ENCODE data around the gene JAKMIP1.
"Not testable (repeated sequence)": the region's sequence is repeated elsewhere in the genome, so short reads cannot be mapped to it uniquely, and the experiment has no call there.

The JAKMIP1 gene

DNA sequence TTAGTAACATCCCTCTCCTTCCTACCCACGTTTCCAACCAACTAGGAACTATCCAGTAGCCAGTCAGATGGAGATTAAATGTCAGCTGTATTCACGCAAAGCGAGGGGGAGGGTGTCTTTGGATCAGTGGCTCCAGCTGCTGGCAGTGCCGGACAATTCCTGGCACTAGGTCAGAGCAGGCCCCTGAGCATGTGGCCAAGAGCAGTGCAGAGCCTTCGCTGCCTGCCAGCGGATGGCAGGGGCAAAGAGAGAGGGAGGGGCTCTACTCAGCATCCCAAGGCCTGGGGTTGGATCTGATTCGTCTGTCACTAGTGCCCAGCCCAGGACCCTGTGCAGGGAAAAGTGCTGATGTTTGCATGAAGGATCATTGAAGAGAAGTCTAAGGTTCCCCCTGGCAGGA, 28.7 kb upstream of the JAKMIP1 start:
- DNase-seq (ENCODE audit: low read depth), result no peak

DNA sequence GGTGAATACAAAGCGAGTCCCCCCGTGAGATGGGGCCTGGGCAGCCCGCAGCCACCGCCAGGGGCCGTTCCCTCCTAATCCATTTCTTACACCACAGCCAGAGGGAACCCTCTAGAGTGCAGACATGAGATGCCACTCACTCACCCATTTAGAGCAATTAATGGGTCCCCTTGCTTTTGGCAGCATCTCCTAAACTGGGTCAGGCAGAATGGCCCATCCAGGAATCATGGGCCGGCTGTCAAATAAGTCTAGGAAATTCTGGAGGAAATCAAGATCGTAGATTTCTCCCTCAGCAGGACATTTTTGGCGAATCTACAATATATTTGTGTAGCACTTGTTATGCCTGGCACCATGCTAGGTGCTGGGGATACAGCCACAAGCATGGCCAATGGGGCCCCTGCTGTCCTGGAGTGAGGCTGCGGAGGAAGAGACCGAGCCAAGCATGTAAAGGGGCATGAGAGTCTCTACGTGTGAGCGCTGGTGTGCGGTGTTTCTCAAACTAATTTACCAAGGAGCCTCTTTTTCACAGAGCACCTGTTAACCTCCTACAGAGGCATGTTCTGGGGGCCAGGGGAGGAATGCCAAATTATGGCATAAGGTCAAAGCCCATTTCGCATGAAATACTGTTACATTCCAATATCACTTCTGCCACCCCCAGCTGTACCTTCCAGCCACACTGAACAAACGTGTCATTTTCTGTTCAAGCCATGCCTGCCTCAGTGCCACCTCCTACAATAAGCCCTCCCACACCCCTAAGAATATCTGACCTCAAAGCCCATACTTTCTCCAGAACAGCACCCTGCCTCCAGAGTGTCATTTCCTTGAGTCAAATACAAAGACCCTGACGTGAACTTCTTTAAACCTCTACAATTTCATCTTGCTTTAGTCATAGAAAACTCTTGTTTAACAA, 28.1 kb upstream of the JAKMIP1 start:
- no peak for DNase-seq (ENCODE audit: low read depth)

DNA sequence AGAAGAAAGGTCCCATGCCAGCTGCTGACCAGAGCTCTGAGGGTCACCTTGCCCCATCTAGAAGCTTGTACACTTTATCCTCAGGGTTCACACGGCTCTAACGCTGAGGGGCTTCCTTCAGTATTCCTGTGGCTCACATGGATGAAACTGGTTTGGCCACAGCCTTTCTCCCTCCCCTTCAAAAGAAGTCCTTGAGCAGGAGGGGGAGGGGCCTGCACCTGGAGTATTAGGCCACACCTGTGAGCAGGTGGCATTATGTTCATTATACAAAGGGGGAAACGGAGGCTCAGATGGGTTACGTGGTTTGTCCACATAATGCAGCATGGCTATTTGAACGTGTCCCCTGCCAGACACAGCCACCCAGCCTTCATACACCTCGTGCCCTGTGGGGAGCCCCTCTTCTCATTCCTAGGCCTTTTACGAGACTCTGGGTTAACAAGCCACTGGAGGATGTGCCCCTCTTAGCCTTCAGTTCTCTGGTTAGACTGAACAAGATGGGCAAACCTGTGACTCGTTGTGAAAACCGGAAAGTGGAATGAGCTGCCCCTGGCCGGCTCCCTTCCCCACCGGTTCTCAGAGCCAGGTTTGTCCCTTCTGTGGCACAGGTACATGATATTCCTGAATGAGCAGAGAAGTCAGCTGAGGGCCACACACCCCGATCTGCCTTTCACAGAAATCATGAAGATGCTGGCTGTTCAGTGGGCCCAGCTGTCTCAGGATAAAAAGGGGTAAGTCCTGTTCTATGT, 27.2 kb upstream of the JAKMIP1 start:
- DNase-seq (ENCODE audit: low read depth), result no peak

DNA sequence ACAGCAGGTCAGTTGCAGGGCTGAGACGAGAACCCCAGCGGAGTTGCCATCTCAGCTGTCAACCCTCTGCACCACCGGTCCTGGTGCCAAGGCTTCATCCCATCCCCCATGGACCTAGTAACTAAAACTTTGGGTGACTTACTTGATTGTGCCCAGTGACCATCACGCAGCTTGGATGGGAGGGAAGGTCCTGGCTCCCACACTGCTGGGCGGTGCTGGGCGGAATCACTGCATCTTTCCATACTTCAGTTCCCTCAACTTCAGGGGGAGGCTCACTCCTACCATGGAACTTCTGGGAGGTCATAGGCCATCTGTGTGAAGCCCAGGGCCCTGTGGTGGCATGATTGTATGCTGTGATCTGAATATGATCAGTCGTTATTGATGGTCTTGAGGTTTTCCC, 26.2 kb upstream of the JAKMIP1 start:
- DNase-seq (ENCODE audit: low read depth), result no peak

DNA sequence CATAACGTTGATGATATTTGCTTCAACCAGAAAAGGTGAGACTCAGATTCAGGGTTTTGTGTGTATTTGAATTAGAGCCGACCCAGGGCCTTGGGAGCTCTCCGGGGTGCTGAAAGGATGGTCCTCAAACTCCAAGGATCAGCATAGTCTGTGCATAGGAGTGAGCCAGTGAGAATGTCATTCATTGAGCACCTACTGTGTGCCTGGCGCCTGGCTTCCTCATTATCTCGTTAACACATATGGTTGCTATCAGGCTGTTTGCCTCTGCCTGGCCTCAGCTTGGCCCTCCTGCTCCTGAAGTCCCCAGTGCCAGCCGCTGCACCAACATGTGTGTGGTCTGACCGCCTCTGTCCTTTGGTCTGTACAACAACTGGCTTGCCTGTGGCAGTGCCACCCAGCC, 25.1 kb upstream of the JAKMIP1 start:
- no peak for DNase-seq (ENCODE audit: low read depth)

DNA sequence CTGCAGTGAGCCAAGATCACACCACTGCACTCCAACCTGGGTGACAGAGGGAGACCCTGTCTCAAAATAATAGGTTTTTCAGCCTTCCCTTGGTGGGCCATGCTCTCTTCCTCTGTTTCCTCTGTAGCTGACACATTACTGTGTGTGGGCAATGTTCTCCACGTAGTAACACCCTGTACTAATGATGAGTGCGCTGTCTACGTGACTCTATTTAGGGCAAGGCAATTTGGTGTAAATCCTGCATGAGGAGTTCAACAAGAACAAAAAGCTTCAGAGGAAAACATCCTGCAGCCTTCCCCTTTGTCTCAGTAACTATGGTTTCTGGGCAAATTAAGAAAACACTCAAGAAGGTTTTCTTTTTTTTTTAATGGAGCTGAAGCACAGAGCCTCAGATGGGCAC, 24.4 kb upstream of the JAKMIP1 start:
- no peak for DNase-seq (ENCODE audit: low read depth)

DNA sequence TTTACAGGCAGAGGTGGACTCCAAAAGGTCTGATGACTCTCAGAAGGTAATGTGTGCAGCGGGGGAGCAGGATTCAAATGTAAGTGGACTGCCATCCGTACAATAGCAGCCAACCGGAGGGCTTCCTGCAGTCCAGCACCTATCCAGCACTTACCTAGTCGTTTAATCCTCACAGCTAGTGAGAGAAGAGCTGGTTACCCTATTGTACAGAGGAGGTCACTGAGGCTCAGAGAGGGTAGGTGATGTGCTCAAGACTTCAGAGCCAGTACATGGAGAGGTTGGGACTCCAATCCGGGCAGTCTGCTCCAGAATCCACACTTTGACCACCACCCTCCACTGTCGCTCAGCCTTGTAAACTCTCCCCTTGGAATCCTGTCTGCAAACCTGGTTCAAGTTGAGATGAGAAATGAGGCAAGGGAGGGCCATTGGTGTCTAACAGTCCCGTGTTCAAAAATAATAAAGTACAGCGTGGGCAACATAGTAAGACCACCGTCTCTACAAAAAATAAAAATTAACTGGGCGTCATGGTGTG, 22.5 kb upstream of the JAKMIP1 start:
- DNase-seq (ENCODE audit: low read depth), result no peak

DNA sequence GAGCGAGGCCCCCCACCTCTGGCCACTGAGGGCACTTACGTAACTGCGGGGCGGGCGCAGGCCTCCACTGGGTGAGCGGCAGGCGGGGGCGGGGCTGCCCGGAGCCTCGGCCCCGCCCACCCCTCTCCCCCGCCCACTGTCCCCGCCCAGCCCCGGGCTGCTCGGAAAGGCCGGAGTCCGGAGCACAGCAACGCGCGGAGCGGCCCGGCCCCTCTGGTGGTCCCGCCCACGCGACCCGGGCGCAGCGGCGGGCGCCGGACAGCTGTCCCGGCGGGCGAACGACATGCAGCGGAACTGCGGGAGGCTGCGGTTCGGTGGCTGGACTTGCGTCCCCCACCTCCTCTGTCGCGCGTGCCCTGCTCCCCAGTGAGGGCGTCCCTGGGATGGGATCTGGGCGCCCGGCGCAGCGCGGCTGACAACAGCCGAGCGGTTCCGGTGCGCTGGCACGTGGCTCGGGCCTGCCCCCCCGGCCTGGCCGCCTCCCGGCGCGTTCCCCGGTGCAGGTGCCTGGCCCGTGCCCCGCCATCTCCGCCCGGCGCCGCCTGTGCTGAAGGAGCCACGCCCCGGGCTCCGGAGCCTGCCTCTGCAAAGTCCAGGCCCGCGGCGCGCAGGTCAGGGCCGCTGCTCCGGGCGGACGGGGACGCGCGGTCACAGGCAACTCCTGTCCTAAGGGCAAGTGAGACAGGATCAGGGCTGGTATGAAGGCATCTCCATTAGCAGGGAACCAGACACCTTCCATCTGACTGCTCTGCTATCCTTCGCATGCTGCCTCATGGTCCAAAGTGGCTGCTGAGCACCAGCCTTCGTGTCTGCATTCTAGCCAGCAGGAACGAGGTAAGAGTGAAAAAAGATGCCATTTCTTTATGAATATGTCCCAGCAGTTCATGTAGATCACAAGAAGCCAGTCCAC, 21.8 kb upstream of the JAKMIP1 start:
- no peak for DNase-seq (ENCODE audit: low read depth)

DNA sequence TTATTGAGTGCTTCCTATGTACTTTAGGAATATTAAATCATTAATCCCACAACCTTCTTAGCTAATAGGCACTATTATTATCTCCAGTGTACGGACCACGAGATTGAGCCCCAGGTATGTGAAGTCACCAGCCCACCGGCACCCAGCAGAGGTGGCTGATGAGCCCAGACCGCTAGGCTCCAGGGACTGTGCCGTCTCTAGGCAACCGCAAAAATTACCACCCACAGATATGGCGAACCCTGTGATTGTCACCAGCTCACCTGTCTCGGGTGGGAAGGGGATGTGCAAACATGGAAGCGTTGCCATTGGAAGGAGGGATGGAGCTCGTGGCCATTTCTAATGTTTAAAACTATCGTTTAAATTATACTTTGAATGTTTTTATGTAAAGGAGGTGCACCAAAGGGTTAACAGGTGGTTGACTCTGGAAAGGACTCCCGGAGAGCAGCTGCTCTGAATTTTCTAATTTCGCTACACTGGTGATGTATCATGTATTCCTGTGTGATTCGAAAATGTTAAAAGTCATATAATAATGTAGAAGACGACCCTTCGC, 21.0 kb upstream of the JAKMIP1 start:
- no peak for DNase-seq (ENCODE audit: low read depth)

DNA sequence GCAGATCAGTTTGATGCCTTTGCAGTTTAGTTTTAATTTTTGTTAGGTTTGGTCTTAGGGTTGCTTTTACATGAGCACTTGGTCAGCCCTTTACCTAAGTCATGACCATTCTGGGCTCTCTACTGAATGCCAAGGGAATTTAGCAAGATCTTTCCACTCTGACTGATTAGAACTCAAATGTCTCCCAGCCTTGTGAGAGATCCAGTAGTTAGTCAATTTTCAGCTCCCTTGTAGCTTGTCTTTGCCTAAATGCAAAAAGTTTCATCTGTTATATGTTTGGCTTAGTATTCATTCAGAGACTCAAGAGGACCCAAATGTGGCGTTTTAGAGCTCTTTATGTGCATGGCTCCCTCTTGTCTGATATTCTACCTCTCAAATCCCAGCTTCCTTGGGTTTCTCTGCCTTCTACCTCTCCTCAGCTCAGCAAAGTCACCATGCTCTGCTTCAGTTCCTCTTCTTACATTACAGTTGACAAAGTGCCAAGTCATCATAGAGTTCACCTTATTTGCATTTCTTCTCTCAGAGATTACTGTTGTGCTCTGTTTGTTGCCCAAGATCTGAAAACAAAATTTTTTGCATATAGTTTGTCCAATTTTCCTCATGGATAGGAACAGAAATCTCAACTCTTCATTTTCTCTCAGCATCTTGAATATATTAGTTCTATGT, 17.5 kb upstream of the JAKMIP1 start:
- DNase-seq (ENCODE audit: low read depth), result no peak

DNA sequence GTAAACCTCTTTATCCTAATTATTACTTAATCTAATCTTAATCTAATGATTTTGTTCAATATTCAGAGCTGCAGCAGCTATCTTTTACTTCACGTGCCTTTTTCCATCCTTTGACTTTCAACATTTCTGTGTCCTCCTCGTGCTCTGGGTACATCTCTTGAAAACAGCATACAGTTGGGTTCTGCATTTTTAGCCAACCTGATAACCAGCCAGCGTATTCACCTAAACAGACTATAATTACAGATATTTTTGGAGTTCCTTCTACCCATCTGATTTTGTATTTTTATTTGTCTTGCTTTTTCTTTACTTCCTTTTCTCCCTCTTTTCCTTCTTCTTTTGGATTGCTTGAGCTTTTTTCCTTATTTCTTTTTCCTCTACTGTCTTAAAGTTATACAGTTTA, 16.2 kb upstream of the JAKMIP1 start:
- no peak for DNase-seq (ENCODE audit: low read depth)

DNA sequence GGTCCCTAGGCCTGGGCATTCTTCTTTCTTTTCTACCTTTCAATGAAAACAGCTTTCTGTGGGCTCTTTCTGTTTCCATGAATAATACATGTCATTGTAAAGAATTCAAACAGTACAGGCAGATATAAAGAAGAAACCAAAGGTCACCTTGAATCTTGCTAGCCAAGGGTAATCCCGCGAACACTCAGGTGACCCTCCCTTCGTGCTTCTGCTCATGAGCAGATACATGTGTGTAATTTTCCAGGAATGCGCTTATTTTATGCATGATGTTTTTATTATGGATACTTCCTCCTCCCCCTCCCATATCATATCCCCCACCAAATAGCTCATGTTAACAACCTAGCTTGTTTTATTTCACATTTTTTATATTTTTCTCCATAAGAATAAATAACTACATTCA, 9.6 kb upstream of the JAKMIP1 start:
- DNase-seq (ENCODE audit: low read depth), result no peak

DNA sequence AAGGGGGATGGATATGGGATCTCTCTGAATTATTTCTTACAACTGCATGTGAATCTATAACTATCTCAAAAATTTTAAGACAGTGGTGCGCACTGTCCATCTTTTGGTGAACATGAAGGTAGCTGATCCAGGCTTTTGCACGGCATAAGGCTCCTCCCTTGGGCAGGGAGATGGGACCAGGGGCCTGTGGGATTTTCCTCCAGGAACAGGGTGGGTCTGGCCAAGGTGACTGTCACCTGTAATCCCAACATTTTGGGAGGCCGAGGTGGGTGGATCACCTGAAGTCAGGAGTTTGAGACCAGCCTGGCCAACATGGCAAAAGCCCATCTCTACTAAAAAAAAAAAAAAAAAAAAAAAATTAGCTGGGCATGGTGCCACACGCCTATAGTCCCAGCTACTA, 8.9 kb upstream of the JAKMIP1 start:
- DNase-seq (ENCODE audit: low read depth), result not testable (repeated sequence)

DNA sequence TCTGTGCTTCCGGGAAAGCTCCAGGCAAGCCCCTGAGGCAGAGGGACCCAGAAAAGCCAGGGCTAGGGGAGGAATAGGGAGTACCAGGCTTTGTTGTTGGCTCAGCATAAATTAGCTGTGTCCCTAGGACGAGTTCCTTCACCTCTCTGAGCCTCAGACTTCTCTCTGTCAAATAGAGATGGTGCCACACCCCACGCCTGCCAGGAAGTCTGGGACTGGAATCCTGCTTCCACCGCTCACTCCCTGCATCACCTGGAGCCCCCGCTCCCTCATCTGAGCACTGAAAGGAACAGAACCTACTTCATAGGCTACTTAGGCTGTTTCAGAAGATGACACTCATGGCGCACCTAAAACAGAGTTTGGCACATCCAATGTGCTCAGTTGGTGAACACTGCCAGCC, 8.1 kb upstream of the JAKMIP1 start:
- no peak for DNase-seq (ENCODE audit: low read depth)

DNA sequence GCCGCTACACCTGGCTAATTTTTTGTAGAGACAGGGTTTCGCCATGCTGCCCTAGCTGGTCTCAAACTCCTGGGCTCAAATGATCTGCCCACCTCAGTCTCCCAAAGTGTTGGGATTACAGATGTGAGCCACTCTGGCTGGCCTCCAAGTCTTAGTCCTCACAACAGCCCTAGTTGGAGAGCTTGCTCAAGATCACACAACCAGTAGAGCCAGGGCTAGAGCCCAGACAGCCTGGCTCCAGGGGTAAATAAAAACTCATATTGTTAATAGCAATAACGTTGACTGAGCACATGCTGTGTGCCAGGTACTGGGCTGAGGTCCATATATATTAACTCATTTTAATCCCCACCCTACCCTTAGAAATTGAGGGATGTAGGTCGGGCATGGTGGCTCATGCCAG, 7.3 kb upstream of the JAKMIP1 start:
- no peak for DNase-seq (ENCODE audit: low read depth)

DNA sequence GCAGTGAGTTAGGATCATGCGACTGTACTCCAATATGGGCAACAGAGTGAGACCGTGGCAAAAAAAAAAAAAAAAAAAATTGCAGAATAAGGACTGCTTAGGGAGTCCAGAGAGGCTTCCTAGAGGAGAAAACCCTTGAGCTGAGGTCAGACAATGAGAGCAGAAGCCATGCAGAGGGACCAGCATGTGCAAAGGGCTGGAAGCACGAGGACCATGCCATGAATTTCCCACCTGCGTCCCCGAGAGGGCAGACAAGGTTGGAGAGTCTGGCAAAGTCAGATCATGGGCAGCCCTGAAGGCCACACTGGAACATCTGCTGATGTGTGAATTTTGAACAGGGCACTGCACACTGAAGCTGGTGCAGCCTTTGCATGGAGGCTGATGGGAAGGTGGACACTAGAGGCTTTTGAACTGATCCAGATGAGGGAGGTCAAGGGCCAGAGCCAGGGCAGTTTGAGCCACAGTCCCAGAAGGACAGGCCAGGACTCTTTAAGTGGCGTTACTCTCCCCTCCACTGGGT, 6.5 kb upstream of the JAKMIP1 start:
- no peak for DNase-seq (ENCODE audit: low read depth)

DNA sequence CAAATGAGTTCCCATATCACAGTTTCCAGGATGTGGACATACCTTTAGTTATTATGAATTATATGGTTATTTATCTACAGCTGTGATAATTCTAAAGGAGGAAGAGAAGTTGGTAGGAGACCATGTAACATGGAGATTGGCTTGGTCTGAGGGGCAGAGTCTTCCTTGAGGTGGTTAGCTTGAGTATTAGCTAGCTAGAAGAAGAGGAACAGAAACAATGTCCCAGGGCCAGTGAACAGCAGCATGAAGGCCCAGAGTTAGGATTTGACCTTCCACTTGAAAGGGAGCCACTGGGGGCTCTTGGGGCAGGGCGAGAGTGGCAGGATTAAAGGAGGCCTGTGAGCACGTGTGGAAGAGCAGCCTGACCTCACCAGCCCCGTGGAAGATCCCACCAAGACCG, 5.6 kb upstream of the JAKMIP1 start:
- no peak for DNase-seq (ENCODE audit: low read depth)

DNA sequence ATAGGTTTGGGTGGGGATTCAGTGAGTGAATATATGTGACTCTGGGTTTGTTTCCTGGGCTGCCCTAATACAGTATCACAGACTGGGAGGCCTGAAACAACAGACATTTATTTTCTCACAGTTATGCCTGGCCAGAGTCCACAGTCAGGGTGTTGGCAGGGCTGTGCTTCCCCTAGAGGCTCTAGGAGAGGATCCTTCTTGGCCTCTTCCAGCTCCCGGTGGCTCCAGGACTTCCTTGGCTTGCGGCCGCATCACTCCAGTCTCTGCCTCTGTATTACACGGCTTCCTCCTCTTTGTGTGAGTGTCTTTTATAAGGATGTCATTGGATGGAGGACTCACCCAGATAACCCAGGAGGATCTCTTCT, 5.2 kb upstream of the JAKMIP1 start:
- no peak for DNase-seq (ENCODE audit: low read depth)

DNA sequence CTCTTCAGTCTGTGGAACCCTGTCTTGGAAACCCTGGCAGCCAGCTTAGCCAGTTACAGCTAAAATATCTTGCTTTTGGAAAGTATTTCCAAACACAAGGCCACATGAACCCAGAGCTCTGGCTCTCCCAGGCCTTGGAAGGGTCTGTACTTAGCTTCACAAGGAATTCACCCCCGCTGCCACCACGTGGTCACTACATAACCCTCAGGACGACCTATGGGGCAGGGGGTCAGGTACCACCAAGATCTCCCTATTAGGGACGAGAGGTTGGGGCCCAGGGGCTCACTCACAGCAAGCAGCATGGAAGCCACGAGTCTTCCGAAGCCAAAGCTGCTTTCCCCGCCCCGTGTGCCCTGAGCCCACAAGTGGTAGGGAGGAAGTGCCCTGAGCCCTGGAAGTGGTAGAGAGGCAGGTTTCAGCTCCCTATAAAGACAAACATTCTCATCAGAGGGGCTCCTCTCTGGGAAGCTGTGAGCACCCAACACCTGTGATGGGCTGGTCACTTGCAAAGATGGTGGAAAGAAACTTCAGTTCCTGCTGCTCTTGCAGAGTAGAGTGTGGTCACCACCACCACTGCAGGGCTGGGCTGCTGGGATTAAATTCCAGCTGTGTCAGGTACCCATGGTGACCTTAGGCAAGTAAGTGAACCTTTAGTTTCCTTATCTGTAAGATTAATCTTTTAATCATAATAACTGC, 4.7 kb upstream of the JAKMIP1 start:
- DNase-seq (ENCODE audit: low read depth), result no peak

DNA sequence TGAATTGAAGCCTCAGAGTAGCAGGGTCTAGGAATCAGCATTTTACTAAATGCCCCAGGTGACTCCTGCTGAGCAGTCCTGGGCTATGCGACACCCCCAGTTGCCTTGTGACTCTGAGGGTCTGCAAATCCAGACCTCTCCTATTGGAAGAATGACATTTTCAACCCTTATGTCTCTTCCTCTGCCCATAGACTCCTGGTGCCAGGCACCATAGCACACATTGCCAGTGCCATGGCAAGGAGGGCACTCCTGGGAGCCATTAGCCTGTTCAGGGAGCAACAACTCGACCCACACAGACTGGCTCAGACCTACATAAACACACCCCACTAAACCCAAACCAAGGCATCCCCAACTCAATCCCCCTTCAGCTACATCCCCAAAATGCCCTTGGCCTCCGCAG, 3.7 kb upstream of the JAKMIP1 start:
- DNase-seq (ENCODE audit: low read depth), result no peak

All from stimulated activated CD4-positive, alpha-beta T cell treated with anti-CD3 and anti-CD28 coated beads, Interleukin-2, amount 100 ng/mL, for 4 hours (primary cell).